HK-2 (cell line): ENCODE data around the gene VWF.

ENCODE experiments used
- DNase-seq: peaks from one replicate; pipeline ENCODE4 v3.0.0-alpha.2; 2018; ENCODE audit not compliant: unreplicated experiment

VWF gene

DNA sequence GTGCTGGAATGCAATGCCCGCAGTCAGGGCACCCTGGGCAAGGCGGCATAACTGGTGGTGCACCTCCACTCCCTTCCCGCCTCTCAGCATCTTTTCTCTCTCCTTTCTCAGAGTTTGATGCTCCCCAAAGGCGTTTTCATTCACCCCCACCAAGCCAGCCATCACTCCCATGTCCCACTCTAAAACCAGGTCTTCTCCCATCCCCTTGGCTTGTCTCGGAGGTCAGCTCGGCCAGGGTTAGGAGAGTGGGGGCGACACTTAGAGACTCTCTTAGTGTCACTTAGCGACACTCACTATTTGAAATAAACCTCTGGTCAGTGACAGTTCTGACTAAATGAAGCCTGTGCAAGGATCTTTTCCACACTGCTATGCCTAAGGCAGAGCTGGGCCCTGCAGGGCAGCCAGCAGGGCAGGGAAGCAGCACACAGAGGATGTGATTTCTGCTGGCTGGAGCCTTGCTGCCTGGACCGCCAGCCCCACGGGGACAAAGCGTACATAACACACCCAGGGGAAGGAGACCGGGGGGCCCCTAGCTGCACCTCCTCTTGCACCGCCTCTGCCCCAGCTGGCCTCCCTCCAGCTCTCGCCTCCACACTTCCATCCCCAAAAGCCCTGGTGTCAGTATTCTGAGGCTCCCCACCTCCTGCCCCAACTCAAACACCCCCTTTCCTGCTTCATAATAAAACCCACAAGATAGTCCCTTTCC is 64.5 kb downstream of the VWF start:
- DNase-seq = no peak

GRCh38 chr12:6059221-6059620 is 65.2 kb downstream of the VWF start:
- no peak for DNase-seq

DNA sequence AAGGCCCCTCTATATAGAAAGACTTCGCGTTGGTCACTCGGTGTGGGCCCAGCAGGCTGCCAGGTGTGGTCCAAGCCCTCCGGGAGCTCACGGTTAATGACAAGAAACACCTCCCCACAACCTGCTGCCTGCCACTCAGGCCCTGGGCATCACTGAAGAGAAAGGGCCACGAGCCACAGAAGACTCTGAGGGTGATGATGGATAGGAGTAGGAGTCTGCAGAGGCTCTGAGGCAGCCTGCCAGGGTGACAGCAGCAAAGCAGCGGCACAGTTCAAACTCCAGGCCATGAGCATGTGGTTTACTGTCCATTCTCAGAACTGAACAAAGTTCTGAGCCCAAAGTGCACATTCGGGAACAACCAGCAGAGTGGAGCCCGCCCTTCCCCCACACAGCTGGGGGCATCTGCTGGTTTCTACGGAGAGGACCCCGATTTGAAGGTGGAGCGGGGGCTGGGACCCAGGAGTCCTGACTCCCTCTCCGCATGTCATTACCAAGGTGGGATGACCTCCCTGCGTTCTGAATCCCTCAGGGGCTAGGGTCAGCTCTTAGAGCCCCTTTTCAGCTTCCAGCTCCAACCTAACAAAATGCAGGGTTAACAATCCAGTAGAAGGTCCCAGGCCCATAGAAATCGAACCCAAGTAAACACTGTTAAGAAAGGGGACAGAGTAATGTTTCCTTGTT is 65.8 kb downstream of the VWF start:
- DNase-seq = no peak

DNA sequence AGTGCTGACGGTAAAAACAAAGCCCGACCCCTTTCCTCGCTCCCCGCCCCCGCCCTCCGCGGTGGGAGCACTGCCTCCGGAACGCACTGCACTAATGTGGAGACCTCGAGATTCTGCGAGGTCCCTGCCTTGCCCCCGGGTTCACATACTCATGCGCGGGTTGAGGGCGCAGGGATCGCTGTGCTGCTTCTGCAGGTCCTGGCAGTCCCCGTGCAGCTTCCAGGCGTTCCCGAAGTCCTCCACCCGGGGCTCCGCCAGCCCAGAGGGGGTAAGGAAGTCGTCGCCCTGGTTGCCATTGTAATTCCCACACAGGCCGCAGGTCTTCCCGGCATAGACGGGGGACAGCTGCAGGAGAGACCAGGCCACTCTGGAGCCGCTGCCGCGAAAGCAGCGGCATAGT is 66.8 kb downstream of the VWF start:
- no peak for DNase-seq

GRCh38 chr12:6056406-6057240 is 67.8 kb downstream of the VWF start:
- DNase-seq = no peak

- no peak for DNase-seq
Measured at GRCh38 chr12:6053541-6053940, 70.9 kb downstream of the VWF start.

DNA sequence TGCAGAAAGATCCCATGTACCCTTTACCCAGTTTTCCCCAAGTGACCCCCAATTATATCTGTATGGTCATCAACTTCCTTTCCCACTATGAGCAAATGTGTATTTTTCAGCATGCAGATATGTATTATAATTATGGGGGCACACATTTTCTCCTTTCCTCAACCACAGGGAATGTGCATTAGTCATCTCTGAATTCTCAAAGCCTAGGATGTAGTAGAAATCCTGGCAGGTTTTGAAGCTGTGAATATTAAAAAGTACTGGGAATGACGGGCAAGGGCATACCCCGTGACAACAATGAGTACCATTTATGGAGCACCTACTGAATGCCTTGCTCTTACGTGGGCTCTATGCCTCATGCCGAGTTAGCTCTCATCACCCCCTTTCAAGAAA is 71.5 kb downstream of the VWF start:
- DNase-seq = no peak

- DNase-seq = no peak
Measured at GRCh38 chr12:6052206-6052939, 72.1 kb downstream of the VWF start.

DNA sequence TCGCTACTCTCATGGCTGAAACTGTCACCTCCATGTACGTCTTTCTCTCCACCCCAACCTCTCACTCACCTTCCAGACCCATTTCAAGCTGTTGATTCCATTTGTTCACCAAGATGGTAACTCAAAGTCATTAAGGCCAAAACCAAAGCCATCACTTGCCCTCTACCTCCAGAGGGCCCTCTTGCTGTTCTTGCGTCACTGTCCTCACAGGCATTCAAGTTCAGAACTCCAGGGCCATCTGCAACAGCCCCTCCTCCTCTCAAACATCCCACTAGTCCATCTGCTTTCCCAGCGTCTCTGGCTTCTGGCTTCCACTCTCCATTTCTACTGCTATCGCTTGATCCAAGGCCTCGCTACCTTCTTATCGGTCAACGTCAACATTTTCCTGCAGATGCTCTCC is 74.5 kb downstream of the VWF start:
- DNase-seq = no peak

- DNase-seq = no peak
Measured at GRCh38 chr12:6049587-6049986, 74.9 kb downstream of the VWF start.

DNA sequence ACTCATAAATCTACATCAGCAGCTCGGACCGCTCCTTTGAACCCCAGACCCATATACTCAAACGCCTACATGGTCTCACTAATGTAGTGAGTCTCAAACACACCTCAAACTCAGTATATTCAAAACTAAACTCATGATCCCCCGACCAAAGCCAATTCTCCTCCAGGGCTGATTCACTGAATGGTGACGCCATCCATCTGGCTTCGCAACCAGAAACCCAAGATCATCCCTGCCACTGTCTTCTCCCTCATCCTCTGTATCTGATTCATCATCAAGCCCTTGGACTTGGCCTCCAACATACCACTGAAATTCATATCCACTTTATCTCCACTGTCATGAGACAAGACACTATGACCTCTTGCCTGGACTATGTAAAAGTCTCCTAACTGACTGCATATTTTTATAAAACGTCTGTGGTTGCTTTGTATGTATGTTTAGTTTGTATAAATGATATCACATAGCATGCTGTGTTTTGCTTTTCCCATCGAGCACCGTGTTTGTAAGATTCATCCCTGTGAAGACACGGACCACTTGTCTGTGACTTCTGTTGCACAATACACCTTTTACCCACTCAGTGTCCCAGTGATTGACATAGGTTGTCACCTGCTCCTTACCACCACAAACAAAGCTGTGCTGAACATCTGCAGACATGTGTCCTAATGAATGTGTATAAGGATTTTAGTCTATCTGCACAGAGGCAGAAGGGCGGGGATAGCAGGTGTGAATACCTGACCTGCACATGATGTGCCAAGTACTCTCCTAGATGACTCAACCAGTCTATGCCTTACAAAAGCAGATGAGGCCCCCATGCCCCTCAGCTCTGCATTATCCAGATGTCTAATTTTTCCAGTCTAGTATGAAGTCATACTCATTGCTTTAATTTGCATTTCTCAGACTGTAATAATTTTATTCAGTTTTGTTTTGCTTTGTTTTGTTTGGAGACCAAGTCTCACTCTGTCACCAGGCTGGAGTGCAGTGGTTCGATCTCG is 76.9 kb downstream of the VWF start:
- DNase-seq = no peak

DNA sequence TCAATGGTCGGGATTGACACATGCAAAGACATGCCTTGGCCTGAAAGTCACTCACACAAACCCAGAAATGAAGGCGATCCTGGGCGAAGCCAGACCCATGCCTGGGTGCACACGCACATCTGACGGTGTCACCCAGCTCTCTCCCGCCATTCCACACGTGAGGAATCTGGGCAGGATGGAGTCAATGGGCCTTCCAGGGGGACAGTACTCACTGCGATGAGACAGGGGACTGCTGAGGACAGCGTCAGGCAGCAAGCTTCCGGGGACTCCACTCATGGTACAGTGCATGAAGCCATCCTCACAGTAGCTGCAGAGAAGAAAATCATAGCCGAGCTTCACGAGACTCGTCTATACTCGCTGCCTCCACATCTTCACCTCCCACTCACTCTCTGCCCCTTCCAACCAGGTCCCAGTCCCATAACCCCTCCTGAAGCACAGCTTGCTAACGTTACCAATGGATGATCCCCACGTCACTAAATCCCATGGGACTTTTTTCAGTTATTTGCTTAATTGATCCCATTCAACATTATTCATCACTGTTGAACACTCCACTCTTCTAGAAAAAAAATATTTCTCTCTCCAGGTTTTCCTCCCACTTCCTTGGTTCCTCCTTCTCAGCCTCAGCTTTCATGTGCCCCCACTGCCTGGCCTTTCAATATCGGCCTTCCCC is 77.8 kb downstream of the VWF start:
- DNase-seq = no peak

- no peak for DNase-seq
Measured at GRCh38 chr12:6045438-6045837, 79.0 kb downstream of the VWF start.

GRCh38 chr12:6044082-6044481 is 80.4 kb downstream of the VWF start:
- DNase-seq = no peak

DNA sequence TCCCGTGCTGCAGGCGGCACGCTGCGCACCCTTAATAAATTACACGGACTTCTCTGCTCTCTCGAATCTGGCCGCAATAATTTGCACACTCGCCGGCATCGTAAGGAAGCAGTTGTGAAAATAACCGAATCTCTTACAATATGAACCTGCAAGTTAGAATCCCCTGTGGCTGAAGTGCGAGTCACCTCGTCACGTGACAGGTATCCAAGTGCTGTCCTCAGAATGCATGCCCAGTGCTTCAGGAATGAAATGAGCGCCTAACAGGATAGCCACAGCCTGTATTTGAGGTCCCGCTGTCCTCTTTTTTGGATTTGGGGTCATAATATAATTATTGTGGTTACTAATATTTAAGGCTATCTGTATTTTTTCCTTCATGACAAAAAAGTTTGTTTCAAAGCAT is 82.0 kb downstream of the VWF start:
- DNase-seq = no peak

GRCh38 chr12:6041891-6042290 is 82.6 kb downstream of the VWF start:
- DNase-seq = no peak

GRCh38 chr12:6040815-6041214 is 83.7 kb downstream of the VWF start:
- no peak for DNase-seq

DNA sequence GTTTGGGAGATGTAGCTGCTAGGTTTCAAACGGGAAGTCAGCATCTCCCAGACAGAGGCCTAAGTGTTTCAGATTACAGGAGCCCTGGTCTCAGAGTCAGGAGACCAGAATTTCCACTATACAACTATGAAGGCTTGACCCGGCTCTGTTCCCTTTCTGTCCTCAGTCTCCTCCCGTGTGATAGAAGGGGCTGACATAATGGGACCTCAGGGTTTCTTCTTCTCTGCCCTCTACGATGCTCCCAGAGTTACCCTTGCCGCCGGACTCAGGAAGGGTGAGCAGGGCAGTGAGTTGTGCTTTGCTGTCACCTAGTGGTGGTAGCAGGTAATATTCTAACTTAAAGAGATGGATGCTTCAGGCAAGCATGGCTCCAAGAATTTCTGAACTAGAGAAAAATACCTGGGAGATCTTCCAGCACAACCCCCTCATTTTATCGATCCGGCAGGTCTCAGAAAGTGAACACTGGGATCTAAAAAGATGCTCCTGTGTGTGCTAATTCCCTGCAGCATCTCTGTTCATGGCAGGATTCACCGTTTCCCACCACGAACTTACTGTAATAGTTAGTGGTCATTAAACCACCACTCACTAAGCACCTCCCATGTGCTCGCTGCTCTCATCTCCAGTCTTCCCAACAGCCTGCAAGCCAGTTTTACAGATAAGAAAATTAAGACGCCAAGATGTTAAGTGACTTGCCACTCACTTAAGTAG is 84.4 kb downstream of the VWF start:
- DNase-seq = peak; percentile 38

- peak; percentile 40 for DNase-seq
Measured at GRCh38 chr12:6038160-6038559, 86.3 kb downstream of the VWF start.

- DNase-seq = no peak
Measured at GRCh38 chr12:6037459-6037858, 87.0 kb downstream of the VWF start.
